Endothelial cell of umbilical vein (primary cell): ENCODE results near the gene SMIM9.

Experiments used
- CTCF ChIP-seq, 2 donors: IDR thresholded peaks; 1 replicate in 1 of 2; 2 replicates in 1 of 2; pipeline ENCODE4 v1.5.1; 2011; ENCODE audit warnings: low read length in 2 of 2, mild to moderate bottlenecking in 2 of 2, moderate library complexity in 2 of 2, control low read depth in 1 of 2, inconsistent platforms in 1 of 2, low read depth in 1 of 2; ENCODE audit not compliant: insufficient read depth in 1 of 2; ENCODE audit errors: extremely low read depth in 1 of 2
- EZH2 ChIP-seq: IDR thresholded peaks from 2 replicates; pipeline ENCODE4 v1.6.1; 2012; ENCODE audit warnings: borderline replicate concordance, low read depth, mild to moderate bottlenecking, moderate library complexity, low read length, inconsistent platforms; ENCODE audit not compliant: severe bottlenecking
- POLR2A ChIP-seq: IDR thresholded peaks from 2 replicates; pipeline ENCODE4 v1.6.1; 2012; ENCODE audit warnings: low read depth, mild to moderate bottlenecking, control low read depth, low read length
- POLR2AphosphoS5 ChIP-seq: IDR thresholded peaks from 2 replicates; pipeline ENCODE4 v1.6.1; 2012; ENCODE audit warnings: low read depth, mild to moderate bottlenecking, control low read depth, low read length, moderate library complexity; ENCODE audit not compliant: insufficient read depth

- TF ChIP-seq EZH2: no peak
- TF ChIP-seq CTCF (IDR thresholded peaks at IDR 0.05; ENCODE audit: extremely low read depth in 1 of 2, insufficient read depth in 1 of 2, low read depth in 1 of 2, low read length in 2 of 2): no peak
- no peak for TF ChIP-seq POLR2AphosphoS5
- TF ChIP-seq POLR2A: no peak
Observed at GRCh38 chrX:154780968-154781367, 53.5 kb downstream of the SMIM9 start.
